WTC11 (cell line): ENCODE data around the gene USB1.

ENCODE experiments used
- CTCF ChIP-seq: fragments of 200-600 bp; IDR thresholded peaks from 2 replicates; pipeline ENCODE4 v1.8.0; 2022; ENCODE audit warnings: antibody characterized with exemption
- FOXP4 ChIP-seq: sonication (generic); formaldehyde crosslinking; IDR thresholded peaks from 2 replicates; pipeline ENCODE4 v1.8.0; 2022; ENCODE audit warnings: mild to moderate bottlenecking, missing genetic modification reagents
- JUN ChIP-seq: sonication (generic); formaldehyde crosslinking; IDR thresholded peaks from 2 replicates; pipeline ENCODE4 v1.8.0; 2023; ENCODE audit warnings: mild to moderate bottlenecking, missing genetic modification reagents
- MAX ChIP-seq: sonication (generic); formaldehyde crosslinking; IDR thresholded peaks from 2 replicates; pipeline ENCODE4 v1.8.0; 2022; ENCODE audit warnings: mild to moderate bottlenecking, missing genetic modification reagents
- NR2C2 ChIP-seq: sonication (generic); formaldehyde crosslinking; IDR thresholded peaks from 2 replicates; pipeline ENCODE4 v1.8.0; 2022; ENCODE audit warnings: mild to moderate bottlenecking, missing genetic modification reagents
- SOX15 ChIP-seq: fragments of 250-450 bp; sonication (Bioruptor Pico); IDR thresholded peaks from 2 replicates; pipeline ENCODE4 v1.9.0; 2021; ENCODE audit warnings: mild to moderate bottlenecking
- ZNF121 ChIP-seq: sonication (generic); formaldehyde crosslinking; IDR thresholded peaks from 2 replicates; pipeline ENCODE4 v1.8.0; 2023; ENCODE audit warnings: missing genetic modification reagents
- ZNF219 ChIP-seq: sonication (generic); formaldehyde crosslinking; IDR thresholded peaks from 2 replicates; pipeline ENCODE4 v1.8.0; 2023; ENCODE audit warnings: missing genetic modification reagents, mild to moderate bottlenecking, borderline replicate concordance
- TF ChIP-seq, protein P1 (sequence below): sonication (generic); formaldehyde crosslinking; IDR thresholded peaks from 2 replicates; pipeline ENCODE4 v1.8.1; 2023; ENCODE audit warnings: mild to moderate bottlenecking, missing genetic modification reagents, moderate library complexity
- TF ChIP-seq, protein P2 (sequence below): sonication (generic); formaldehyde crosslinking; IDR thresholded peaks from 2 replicates; pipeline ENCODE4 v1.8.1; 2023; ENCODE audit warnings: mild to moderate bottlenecking, missing genetic modification reagents, borderline replicate concordance
- TF ChIP-seq, protein P3 (sequence below): fragments of 250-450 bp; sonication (Bioruptor Pico); IDR thresholded peaks from 2 replicates; pipeline ENCODE4 v2.1.2; 2022; ENCODE audit warnings: mild to moderate bottlenecking, moderate library complexity

DNA sequence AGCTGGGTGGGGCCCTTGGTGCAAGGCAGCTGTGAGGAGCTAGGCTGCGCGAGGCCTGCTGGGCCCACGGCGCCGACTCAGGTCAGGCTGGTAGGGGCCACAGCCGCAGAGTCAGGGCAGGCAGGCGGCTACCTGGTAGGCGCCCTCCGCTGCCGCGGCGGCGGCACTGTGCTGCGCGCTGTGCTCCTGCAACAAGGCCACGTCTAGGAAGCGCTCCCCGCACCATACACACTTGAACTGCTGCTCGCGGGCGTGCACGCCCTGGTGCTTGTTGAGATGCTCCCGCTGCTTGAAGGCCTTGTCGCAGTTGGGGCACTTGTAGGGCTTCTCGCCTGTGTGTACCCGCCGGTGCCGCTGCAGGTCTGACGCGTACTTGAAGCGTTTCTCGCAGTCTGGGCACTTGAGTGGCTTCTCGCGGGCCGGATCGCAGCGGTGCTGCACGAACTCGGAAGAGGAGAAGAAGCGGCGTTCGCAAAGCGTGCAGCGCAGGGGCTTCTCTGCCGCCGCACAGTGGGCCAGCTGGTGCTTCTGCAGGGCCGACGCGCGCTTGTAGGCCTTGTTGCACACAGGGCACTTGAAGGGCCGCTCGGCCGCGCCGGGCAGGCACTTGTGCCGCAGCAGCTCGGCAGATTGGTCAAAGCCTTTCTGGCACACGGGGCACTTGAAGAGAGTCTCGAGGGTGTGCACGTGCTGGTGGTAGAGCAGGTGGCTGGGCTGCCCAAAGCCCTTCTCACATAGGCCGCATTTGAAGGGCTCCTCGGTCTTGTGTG is 4.6 kb upstream of the USB1 start:
- TF ChIP-seq CTCF (no peak), NR2C2 (no peak), ZNF219 (CRISPR knock-in tag) (no peak), MAX (CRISPR knock-in tag) (no peak), JUN (no peak), SOX15 (no peak), FOXP4 (CRISPR knock-in tag) (no peak), ZNF121 (CRISPR knock-in tag) (no peak)
- TF ChIP-seq, protein P1, sequence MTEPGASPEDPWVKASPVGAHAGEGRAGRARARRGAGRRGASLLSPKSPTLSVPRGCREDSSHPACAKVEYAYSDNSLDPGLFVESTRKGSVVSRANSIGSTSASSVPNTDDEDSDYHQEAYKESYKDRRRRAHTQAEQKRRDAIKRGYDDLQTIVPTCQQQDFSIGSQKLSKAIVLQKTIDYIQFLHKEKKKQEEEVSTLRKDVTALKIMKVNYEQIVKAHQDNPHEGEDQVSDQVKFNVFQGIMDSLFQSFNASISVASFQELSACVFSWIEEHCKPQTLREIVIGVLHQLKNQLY = no peak
- TF ChIP-seq, protein P2, sequence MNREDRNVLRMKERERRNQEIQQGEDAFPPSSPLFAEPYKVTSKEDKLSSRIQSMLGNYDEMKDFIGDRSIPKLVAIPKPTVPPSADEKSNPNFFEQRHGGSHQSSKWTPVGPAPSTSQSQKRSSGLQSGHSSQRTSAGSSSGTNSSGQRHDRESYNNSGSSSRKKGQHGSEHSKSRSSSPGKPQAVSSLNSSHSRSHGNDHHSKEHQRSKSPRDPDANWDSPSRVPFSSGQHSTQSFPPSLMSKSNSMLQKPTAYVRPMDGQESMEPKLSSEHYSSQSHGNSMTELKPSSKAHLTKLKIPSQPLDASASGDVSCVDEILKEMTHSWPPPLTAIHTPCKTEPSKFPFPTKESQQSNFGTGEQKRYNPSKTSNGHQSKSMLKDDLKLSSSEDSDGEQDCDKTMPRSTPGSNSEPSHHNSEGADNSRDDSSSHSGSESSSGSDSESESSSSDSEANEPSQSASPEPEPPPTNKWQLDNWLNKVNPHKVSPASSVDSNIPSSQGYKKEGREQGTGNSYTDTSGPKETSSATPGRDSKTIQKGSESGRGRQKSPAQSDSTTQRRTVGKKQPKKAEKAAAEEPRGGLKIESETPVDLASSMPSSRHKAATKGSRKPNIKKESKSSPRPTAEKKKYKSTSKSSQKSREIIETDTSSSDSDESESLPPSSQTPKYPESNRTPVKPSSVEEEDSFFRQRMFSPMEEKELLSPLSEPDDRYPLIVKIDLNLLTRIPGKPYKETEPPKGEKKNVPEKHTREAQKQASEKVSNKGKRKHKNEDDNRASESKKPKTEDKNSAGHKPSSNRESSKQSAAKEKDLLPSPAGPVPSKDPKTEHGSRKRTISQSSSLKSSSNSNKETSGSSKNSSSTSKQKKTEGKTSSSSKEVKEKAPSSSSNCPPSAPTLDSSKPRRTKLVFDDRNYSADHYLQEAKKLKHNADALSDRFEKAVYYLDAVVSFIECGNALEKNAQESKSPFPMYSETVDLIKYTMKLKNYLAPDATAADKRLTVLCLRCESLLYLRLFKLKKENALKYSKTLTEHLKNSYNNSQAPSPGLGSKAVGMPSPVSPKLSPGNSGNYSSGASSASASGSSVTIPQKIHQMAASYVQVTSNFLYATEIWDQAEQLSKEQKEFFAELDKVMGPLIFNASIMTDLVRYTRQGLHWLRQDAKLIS (CRISPR knock-in tag) = no peak
- TF ChIP-seq, protein P3, sequence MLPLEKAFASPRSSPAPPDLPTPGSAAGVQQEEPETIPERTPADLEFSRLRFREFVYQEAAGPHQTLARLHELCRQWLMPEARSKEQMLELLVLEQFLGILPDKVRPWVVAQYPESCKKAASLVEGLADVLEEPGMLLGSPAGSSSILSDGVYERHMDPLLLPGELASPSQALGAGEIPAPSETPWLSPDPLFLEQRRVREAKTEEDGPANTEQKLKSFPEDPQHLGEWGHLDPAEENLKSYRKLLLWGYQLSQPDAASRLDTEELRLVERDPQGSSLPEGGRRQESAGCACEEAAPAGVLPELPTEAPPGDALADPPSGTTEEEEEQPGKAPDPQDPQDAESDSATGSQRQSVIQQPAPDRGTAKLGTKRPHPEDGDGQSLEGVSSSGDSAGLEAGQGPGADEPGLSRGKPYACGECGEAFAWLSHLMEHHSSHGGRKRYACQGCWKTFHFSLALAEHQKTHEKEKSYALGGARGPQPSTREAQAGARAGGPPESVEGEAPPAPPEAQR = no peak
